ENCODE measurements around the gene CASK.

- TF ChIP-seq CTCF (IDR thresholded peaks at IDR 0.05; ENCODE audit: poor library complexity, severe bottlenecking) (no peak), EP300 (conservative IDR thresholded peaks at IDR 0.05; ENCODE audit: poor library complexity, severe bottlenecking) (no peak), POLR2AphosphoS5 (IDR thresholded peaks at IDR 0.05) (no peak), EZH2 (IDR thresholded peaks at IDR 0.05; ENCODE audit: borderline replicate concordance, insufficient read depth, low read length, poor library complexity, severe bottlenecking) (no peak), RAD21 (conservative IDR thresholded peaks at IDR 0.05) (no peak)
These were observed 5.8 kb downstream of the CASK start for GRCh38 chrX:41917517-41917916.
